ENCODE results near the gene PPY. TPM values are rescaled to one million over a fixed set of nuclear protein-coding genes. Genes with fewer than 3 reads are reported as not detected.
"Not testable (repeated sequence)": the region's sequence is repeated elsewhere in the genome, so short reads cannot be mapped to it uniquely, and the experiment has no call there.

Gene PPY
- total RNA-seq, 1 experiment from 2014 or later = not detected

GRCh38 chr17:43975898-43976297, 33.6 kb upstream of the PPY start:
- no peaks in the 10 kb centered on the region for H3K9me3 ChIP-seq
- no peak for TF ChIP-seq CTCF (IDR thresholded peaks at IDR 0.05; ENCODE audit: insufficient read depth in 1 of 2, low read depth in 1 of 2, low read length in 1 of 2, severe bottlenecking in 1 of 2, unreplicated experiment in 1 of 2)
- Mint-ChIP-seq H3K4me1 (ENCODE audit: low read depth, unreplicated experiment) (no peaks in the 10 kb centered on the region), H3K9me3 (ENCODE audit: unreplicated experiment) (no peaks in the 10 kb centered on the region), H3K4me3 (ENCODE audit: unreplicated experiment) (no peak overlapping the region), H3K27ac (ENCODE audit: unreplicated experiment) (no peak overlapping the region), H3K27me3 (ENCODE audit: insufficient read depth, unreplicated experiment) (peaks cover 23% of the 10 kb centered on the region), H3K36me3 (ENCODE audit: insufficient read depth, unreplicated experiment) (no peaks in the 10 kb centered on the region)
- DNase-seq = no peak
- H3K36me3 ChIP-seq (ENCODE audit: control insufficient read depth, insufficient read depth, low read length) = no peaks in the 10 kb centered on the region
- BruUV-seq (replicated peaks) = no TSS peak
- H3K4me1 ChIP-seq = no peaks in the 10 kb centered on the region
- H3K27me3 ChIP-seq (replicated peaks; ENCODE audit: control insufficient read depth, insufficient read depth, low read length) = peaks cover 2% of the 10 kb centered on the region
- intact Hi-C loops (cut with micrococcal nuclease; ENCODE audit: unreplicated experiment) = no loop called here
- ChIA-PET POLR2A (no interaction called here), CTCF (no interaction called here)
- H3K4me3 ChIP-seq (ENCODE audit: low read depth, low read length) = no peak overlapping the region

DNA sequence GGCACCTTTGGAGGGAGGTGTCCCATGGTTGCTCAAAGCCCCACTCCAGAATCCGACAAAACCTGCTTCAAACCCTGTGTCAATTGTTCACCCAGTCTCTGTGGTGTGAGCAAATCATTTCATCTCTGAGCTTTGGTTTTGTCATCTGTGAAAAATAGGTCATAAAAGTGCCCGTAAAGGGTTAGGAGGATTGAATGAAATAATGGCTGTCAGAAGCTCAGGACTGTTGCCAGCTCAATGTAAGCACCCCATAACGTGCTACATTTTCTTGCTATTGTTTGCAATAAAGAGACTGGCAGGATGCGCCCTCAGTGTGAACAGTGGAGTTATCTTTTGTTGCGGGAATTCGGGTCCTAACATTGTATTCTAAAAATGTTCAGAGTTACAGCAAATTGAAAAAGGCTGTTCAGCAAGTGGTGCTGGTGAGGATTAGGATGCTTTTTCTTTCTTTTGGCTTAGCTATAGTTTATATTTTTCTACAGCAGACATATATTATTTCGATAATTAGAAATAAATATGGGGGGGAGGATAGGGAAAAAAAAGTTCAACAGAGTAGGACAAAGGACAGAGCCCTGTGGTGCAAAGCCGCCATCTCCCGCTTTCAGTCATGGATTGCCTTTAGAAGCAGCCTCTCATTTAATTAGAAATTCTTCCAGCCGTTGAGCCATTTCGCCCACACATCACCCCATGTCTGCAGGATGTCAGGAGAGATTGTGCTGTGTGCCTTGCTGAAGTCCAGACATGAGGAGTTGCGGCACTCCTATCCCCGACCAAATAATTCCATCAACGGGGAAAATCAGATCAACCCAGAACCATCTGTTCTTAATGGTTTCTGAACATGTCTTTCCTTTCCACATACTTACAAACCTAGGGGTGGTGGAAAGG, 32.3 kb upstream of the PPY start:
- TF ChIP-seq CTCF (IDR thresholded peaks at IDR 0.05; ENCODE audit: insufficient read depth in 1 of 2, low read depth in 1 of 2, low read length in 1 of 2, severe bottlenecking in 1 of 2, unreplicated experiment in 1 of 2) = no peak

GRCh38 chr17:43972444-43973212, 30.4 kb upstream of the PPY start:
- peaks cover 16% of the 10 kb centered on the region for H3K27me3 Mint-ChIP-seq (ENCODE audit: insufficient read depth, unreplicated experiment)

More for the DNA sequence above, 32.3 kb upstream of the PPY start:
- Mint-ChIP-seq H3K27me3 (ENCODE audit: insufficient read depth, unreplicated experiment) (peaks cover 21% of the 10 kb centered on the region), H3K9me3 (ENCODE audit: unreplicated experiment) (no peaks in the 10 kb centered on the region), H3K27ac (ENCODE audit: unreplicated experiment) (no peak overlapping the region), H3K36me3 (ENCODE audit: insufficient read depth, unreplicated experiment) (no peaks in the 10 kb centered on the region), H3K4me1 (ENCODE audit: low read depth, unreplicated experiment) (no peaks in the 10 kb centered on the region), H3K4me3 (ENCODE audit: unreplicated experiment) (no peak overlapping the region)
- no peak overlapping the region for H3K4me3 ChIP-seq (ENCODE audit: low read depth, low read length)
- no TSS peak for BruUV-seq (replicated peaks)
- peaks cover 2% of the 10 kb centered on the region for H3K27me3 ChIP-seq (replicated peaks; ENCODE audit: control insufficient read depth, insufficient read depth, low read length)
- no peaks in the 10 kb centered on the region for H3K36me3 ChIP-seq (ENCODE audit: control insufficient read depth, insufficient read depth, low read length)
- no peaks in the 10 kb centered on the region for H3K9me3 ChIP-seq
- intact Hi-C loops (cut with micrococcal nuclease; ENCODE audit: unreplicated experiment) = no loop called here
- CTCF ChIA-PET = no interaction called here
- no peak for DNase-seq
- H3K4me1 ChIP-seq = no peaks in the 10 kb centered on the region
- POLR2A ChIA-PET = no interaction called here

DNA sequence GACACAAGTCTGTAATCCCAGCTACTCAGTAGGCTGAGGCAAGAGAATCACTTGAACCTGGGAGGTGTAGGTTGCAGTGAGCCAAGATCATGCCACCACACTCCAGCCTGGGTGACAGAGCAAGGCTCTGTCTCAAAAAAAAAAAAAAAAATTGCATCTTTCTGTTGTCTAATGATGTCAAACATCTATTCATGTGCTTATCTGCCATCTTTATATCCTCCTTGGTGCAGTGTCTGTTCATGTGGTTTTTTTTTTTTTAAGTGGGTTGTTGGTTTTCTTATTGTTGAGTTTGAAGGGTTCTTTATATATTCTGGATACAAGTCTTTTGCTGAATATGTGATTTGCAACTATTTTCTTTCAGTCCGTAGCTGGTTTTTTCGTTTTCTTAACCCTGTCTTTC, 29.2 kb upstream of the PPY start:
- H3K4me1 Mint-ChIP-seq (ENCODE audit: low read depth, unreplicated experiment); H3K9me3 Mint-ChIP-seq (ENCODE audit: unreplicated experiment); H3K4me1 ChIP-seq; H3K4me3 Mint-ChIP-seq (ENCODE audit: unreplicated experiment); DNase-seq; CTCF ChIA-PET; H3K36me3 Mint-ChIP-seq (ENCODE audit: insufficient read depth, unreplicated experiment); POLR2A ChIA-PET; H3K27ac Mint-ChIP-seq (ENCODE audit: unreplicated experiment); intact Hi-C loops (cut with micrococcal nuclease; ENCODE audit: unreplicated experiment); BruUV-seq (replicated peaks); H3K36me3 ChIP-seq (ENCODE audit: control insufficient read depth, insufficient read depth, low read length); H3K9me3 ChIP-seq; H3K4me3 ChIP-seq (ENCODE audit: low read depth, low read length); H3K27me3 ChIP-seq (replicated peaks; ENCODE audit: control insufficient read depth, insufficient read depth, low read length): not testable (repeated sequence)
- H3K27me3 Mint-ChIP-seq (ENCODE audit: insufficient read depth, unreplicated experiment) = peaks cover 13% of the 10 kb centered on the region

More at GRCh38 chr17:43972444-43973212, 30.4 kb upstream of the PPY start:
- H3K36me3 ChIP-seq (ENCODE audit: control insufficient read depth, insufficient read depth, low read length); intact Hi-C loops (cut with micrococcal nuclease; ENCODE audit: unreplicated experiment); H3K27me3 ChIP-seq (replicated peaks; ENCODE audit: control insufficient read depth, insufficient read depth, low read length); H3K27ac Mint-ChIP-seq (ENCODE audit: unreplicated experiment); POLR2A ChIA-PET; BruUV-seq (replicated peaks); H3K9me3 Mint-ChIP-seq (ENCODE audit: unreplicated experiment); H3K9me3 ChIP-seq; CTCF ChIA-PET; H3K4me3 ChIP-seq (ENCODE audit: low read depth, low read length); H3K4me3 Mint-ChIP-seq (ENCODE audit: unreplicated experiment); H3K36me3 Mint-ChIP-seq (ENCODE audit: insufficient read depth, unreplicated experiment); DNase-seq; H3K4me1 Mint-ChIP-seq (ENCODE audit: low read depth, unreplicated experiment); H3K4me1 ChIP-seq: not testable (repeated sequence)

All from Caco-2 (cell line).